Stimulated activated CD4-positive, alpha-beta T cell treated with anti-CD3 and anti-CD28 coated beads, Interleukin-1b, Interleukin-23, amount 100 ng/mL, for 24 hours (primary cell): ENCODE results near the gene NFU1.
A peak's percentile ranks its signal among the peaks of the same experiment; 100 is the strongest.

Experiments used
- DNase-seq, 4 experiments: peaks; one replicate each; pipeline ENCODE4 v3.0.0-alpha.2; 2020; ENCODE audit warnings: low read depth in 4 of 4, low spot score in 1 of 4

The NFU1 gene

DNA sequence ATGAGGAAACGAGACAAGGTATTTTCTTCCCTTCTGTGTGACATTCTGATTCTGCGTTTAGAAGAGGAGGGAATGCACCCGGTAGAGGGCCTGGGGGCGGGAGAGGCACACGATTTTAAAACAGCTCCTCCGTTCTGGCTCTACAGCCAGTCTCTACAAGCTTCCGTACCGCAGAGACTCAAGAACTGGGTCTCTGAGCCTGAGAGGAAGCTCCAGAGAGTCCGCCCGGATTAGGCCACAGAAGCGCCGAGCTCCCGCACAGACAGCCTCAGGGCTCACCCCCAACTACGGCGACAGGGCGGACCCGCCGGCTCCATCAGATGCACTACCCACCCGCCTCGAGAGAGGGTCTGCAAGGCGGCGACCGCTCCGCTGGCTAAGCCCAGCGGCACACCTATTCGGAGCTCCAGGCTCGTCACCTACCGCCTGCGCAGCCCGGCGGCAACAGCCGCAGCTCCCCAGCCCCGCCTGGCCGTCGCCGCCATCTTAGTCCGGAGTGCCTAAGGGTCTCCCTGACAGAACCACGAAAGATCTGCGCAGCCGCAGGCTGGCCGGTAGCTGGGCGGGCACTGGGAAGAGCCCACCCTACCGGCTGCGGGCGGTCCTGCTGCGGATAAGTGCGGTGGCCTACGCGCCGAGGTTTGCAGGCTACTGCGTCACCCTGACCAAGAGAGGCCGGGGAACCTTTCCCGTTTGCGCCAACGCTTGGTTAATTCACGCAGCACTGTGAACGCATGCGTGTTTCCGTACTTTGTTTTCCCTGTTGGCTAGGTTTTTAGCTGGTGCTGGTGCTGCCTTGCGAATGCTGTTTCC, at the start of gene NFU1:
Gene NFU1 (minus strand): TSS at position 498 of the 813 bp plus-strand sequence. CDS start 13 bp downstream, at position 485.
- peak; percentile 60 to 84 (median 74) for DNase-seq

DNA sequence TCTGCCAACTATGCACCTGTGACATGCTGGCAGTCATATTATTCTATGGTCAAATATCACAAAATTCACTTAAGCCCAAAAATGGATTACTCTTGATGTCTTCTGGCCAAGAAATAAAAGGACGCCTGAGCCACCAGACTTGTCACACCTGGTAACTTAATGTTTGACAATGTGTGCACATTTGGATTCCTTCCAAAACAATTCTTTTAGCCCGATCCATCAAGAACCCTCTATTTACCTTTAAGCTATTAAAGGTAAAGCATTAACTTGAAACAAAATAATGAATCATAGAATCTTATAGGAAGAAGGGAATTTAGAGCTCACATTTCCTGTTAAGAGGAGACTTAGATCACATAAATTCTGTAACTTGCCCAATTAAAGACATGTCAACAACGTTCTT, 46.5 kb upstream of the NFU1 start:
- no peak for DNase-seq

DNA sequence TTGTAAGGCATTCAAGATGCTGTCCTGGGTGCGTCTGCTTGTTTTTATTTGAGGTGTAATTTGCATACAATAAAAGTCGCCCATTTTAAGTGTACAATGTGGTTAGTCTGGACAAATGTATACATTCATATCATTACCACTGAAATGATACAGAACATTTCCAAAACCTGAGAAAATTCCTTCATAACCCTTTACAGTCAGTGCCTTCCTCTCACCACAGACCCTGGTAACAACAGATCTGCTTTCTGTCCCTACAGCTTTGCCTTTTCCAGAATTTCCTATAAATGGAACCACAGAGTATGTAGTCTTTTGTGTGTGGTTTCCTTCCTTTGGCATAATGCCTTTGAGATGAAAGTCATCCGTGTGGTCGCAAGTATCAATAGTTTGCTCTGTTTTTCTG, 45.8 kb upstream of the NFU1 start:
- no peak for DNase-seq

DNA sequence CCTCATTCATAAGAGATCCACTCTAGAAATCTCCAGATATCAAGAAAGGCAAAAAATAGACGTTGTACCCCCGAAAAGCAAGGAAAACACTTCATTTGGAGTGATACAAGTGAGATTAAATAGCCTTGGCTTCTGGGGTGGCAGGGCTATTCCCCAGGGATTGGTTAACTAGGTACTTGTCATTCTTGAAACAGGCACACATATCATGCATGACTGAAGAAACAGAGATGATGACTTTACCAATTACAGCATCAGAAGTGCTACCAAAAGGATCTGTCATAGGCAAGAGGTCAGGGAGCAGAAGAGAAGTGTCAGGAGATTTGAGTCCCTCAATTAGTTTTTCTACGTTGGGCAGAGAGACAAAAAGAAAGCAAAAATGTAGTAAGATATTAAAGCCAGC, 45.2 kb upstream of the NFU1 start:
- no peak for DNase-seq

DNA sequence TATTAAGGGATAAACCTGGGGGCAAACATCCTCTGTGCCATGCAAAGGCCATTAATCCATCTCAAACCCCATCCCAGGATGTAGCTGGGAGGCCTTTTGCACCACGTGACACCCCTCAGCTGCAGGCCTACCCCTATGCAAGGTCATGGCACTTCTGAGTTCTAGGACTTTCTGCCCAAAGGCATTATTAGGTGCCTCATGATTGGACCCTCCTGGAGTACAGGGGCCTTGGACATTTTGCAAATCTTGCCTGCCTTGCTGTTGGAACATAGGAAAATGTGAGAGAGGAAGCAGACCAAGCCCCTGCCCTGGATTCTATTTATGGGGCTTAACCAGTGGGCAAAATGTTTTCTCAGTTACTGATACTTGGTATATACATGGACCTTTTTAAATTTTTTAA, 44.2 kb upstream of the NFU1 start:
- no peak for DNase-seq

DNA sequence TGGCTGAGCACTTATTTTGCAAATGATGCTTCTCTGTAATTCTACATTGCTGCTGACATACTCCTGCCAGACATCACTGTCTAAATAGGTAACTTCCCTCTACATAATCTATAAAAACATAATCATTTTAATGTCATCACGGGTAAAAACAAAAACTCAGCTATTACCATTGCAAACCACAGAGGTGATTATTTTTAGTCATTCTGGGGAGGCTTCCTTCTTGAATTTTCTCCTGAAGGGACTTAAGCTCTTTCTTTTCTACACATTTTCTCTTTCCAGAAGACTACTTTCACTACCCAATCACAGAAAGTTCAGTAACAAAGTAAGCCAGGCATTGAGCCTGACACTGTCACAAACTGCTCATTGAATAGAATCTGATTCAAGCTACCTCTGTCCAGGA, 40.4 kb upstream of the NFU1 start:
- no peak for DNase-seq

DNA sequence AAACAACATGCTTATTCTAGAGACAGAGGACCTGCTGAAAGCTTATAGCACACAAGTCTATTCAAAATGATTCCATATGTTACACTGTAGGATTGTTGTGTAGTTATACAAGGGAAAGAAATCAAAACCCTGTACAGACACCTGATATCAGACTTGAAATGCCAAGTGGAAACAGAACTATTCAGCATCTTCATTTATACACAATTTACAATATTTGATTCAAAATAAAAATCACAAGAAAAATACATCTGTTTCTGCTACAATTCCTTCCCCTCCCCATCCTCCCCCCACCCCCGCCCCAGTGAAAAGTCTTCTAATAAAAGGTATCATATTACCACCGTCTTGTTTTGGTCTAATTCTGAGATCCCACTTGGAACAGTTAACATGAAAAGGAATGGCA, 37.5 kb upstream of the NFU1 start:
- DNase-seq = no peak

DNA sequence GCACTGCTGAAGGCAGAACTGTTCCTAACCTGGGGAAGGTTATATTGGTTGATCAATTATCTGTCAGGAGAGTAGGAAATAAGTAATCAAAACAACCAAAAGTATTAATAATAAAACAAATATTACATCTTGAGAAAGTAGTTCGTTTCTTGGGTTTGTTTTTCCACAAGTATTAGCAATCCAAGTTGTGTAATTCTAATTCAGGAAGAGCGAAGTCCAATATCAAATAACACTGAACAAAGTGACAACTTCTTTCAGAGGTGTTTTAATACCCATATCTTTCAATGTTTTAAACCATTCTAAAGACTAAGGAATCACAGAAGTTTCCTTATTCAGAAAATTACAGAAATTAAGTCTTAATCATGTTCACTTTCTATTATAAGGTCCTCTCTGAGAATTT, 34.6 kb upstream of the NFU1 start:
- DNase-seq = no peak

DNA sequence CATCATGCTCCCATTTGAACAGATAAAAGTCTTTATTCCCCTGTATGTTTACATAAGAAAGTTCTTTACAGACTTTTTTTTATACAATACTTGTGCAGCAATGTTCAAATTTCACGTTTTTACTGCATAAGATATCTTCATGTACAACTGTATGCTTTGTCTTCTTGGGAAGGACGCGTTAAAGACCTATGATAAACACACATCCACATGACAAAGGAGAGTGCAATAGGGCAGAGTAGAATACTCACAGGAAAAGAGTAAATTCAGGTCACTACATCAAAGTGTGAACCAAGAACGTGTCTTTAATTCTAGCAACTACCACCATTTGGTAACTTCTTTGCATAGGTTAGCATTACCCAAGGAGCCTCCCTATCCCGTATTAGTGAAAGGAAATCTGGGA, 33.7 kb upstream of the NFU1 start:
- DNase-seq = no peak

DNA sequence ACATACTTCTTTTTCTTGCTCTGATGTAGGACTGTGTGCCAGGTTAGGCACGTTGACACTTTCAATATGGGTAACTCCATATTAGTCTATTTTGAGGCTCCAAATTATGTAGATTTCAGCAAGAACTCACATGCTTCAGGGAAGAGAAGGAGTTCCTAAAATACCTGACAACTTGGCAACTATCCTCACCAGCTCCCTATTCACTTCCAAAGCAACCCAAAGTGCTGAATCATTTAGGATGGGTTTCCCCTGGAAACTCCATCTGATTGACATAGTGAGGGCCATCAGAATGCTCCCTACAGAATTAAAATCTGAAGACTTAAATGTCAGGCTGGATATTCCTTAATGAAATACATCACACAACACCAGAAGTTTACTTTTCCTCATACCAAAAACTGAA, 32.5 kb upstream of the NFU1 start:
- DNase-seq = no peak

DNA sequence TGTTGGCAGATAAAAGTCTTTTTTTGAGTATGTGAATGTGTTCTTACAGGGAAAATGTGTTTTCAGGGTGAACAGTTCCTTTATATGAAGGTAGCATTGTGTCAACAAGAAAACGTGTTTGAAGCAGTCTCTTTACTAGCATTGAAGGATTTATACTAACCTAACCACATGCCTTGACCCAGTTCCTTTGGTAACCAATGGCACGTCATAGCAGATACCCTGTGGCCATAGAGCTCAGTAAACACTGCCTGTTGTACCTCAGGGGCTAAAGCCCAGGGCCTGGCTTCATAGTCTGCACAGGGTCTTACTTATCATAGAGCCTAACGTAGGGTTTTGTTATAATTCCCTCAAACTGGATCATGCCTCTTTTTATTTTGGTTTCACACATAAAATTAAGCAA, 32.1 kb upstream of the NFU1 start:
- no peak for DNase-seq

DNA sequence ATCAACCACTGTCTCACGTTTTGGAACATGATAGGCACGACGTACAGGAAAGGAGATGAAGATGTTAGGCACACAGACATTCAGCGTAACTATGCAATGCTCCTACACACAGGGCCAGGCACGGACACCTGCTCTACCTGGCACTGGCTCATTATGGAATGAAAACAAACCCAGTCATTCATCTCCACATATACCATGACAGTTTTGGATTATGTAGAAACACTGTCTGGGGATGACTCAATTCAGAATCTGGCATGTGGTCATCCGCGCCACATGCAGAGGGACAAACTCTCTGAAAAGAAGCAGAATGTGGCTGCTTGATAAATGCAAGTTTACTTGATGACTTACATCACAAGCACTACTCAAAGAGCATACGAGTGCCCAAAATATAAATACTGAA, 29.5 kb upstream of the NFU1 start:
- no peak for DNase-seq

DNA sequence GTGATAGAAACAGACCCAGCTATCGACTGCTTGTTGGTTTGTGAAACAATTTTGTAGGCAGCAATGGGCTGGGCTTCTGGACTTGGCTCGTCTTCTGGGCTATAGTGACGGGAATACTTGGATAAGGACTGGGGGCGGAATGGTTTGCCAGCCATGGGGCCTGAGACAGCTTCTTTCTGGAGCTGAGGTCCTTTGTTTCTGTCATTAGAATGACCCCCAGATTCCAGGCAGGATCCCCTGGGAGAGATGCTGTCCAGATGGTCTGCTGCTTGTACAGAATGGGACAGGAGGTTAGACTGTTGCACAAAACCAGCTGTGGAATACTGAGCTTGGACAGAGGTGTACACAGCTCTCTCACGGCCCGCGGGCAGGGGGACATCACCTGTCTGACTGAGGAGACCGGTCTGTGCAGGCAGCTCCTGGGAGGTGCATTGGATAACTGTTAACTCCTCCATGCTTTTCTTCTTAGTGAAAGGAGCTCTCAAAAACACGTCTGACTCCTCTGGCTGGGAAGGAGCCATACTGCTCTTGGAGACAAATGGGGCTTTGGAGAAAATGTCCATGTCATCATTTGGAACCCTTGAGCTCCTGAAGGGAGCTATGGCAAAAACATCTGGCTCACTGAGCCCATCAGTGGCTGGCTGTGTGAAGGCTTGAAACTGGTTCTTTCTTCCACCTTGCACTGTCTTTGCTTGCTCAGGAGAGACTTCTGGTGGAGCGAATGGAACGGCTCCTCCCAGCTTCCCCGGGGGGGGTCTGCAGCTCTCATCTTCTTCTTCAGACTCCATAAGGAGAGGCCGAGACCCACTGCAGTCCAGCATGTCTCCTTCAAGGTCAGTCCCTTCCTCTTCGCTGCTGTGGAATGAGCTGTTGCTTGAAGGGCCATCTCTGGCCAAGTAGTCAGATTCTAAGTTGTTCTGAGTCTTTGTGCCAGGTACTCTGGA, 28.6 kb upstream of the NFU1 start:
- no peak for DNase-seq

DNA sequence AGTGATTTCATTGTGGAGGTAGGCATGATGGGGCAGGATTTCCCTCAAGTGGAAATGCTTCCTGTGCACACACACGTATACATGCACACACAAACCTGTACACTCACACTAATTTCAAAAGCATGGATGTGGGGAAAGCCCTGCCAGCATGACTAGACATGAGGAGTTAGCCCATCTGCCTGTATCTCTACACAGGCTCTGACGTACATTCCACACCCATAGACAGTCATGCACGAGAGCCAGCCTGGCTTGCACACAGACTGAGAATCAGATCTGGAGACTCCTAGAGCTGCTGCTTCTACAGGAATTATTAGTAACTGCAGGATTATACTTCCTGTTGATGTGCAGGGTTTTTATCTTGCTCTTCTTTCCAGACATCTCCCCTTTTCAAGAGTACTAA, 27.3 kb upstream of the NFU1 start:
- no peak for DNase-seq

DNA sequence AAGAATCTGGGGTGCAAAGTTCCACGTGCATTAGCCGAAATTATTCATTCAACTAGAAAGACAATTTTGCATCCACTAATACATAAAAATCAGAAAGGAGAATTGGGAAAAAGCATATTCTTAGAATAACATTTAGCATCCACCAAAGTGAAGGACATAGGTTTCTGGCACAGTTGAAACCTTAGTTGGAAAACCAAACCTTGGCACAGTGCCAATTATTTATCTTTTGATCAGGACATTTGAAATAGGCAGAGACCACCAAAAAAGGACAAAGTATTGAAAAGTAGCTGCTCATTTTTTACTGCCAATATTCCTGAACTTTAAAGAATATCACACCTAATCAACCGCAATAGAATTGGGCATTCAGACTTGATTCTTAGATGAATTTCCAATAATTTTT, 25.5 kb upstream of the NFU1 start:
- DNase-seq = no peak

DNA sequence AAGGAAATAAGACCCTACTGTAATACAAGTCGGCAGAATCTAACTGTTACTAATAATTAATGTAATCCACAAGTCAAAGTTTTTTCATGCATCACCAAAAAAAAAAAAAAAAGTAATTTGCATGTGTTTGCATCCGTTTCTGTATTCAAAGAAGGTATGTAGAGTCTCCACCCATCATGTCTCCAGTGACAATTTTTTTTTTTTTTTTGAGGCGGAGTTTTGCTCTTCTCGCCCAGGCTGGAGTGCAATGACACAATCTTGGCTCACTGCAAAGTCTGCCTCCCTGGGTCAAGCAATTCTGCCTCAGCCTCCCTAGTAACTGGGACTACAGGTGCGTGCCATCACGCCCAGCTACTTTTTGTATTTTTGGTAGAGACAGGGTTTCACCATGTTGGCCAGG, 24.2 kb upstream of the NFU1 start:
- DNase-seq = no peak

DNA sequence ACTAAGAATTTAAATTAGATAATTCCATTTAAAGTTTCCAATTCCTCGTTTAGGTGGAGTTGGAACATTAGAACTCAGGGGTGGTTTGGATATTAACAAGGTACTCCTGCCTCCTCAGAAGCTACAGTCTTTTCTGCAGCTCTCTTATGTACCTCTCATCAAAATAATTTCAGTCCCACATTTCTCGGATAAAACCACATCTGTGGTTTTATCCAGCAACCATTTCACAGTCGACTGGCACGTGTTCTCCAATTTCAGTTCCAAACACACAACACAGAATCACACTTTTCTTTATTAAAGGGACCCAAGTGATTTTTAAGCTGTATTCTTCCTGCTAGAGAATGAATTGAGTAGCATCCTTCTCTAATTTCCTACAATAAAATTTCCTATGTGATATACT, 22.7 kb upstream of the NFU1 start:
- DNase-seq = no peak

DNA sequence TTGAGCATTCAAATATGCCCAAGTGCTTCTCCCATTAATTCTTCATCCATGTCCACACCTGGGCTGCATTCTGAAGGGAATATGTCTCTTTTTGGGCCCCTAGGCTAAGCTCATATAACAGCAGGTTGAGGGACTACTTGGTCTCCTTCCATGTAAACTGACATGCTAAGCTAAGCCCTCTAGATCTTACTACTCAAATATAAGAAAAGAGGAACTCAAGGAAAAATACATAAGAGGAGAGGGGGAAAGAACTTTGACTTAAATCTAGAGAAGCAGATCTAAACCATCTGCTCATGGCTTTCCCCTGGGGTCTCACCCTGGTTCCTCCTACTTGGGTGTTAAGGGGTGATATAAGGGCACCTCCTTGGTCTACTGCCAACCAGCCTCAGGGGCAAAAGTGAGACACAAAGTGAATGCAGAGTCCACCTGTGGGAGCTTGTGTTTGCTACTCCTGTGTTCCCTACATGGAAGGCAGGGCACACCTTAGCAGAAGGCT, 19.8 kb upstream of the NFU1 start:
- DNase-seq = no peak

DNA sequence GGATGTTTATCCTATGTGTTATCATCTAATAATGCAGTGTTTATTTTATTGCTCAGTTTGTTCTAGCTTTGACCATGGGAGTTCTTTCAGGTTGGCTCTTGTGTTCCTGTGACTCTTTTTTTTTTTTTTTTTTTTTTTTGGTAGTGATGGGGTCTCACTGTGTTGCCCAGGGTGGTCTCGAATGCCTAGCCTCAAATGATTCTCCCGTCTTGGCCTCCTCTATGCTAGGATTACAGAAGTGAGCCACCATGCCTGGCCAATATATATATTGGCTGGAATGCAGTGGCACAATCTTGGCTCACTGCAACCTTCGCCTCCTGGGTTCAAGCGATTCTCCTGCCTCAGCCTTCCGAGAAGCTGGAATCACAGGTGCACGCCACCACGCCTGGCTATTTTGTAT, 18.9 kb upstream of the NFU1 start:
- no peak for DNase-seq

DNA sequence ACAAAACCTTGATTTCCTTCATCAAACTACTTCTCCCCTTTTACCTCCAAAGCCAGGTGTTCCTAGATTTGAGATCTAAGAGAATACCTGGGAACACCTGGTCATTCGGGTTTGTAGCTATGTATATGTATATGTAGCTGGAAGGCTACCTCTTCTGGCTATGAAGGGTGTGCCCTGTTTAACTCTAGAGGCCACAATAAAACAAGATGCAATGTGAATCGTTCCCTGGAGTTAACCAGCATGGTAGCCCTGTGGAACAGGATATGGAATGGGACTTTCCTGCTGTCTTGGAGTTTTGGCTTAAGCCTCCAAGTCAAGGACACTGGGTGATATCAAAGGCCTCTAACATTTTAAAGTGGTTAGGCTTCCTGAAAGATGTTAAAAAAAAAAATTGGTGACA, 17.7 kb upstream of the NFU1 start:
- DNase-seq = no peak

DNA sequence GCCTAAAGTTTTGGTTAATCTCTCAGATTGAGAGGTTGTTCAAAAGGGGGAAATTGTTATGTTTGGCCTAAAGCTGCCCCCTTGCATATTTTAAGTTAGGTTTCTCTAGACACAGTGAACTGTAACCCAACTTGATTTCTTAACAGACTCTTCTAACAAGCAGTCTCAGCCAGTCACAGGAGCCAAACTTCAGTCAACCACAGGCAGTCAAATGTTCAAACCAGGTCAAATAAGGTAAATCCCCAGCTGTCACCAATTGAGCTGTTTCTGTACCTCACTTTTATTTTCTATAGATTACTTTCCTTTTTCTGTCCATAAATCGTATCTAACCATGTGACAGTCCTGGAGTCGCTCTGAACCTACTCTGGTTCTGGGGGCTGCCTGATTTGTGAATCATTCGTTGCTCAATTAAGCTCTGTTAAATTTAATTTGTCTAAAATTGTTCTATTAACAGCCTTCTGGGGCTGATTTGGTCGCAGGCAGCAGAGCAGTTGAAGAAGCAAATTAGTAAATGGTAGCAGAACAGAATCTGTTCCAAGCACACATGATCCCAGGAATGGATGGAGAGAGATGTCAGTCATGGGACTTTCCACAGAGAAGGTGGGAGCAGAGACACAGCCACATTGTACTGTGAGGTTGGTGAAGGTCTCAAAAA, 16.4 kb upstream of the NFU1 start:
- no peak for DNase-seq

DNA sequence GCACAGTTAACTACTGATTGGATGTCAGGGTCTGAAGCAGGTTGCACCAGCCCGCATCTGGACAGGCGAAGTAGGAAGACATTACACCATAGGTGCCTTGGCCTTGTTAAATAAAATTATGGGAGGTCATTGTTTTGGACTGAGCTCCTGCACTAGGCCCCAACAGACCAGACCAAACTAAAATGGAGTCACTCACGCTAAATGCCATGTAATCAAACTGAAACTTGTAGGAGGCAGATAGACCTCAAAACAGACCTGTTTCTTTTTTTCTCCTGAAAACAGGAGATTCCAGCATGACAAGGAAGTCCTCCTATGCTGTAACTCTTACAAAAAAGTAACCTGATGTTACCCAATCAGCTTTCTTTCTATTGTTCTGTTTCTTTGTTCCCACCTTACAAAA, 15.5 kb upstream of the NFU1 start:
- no peak for DNase-seq
